Natural killer cell (primary cell): ENCODE data around the gene C10orf67. TPM values are rescaled to one million over a fixed set of nuclear protein-coding genes. Genes with fewer than 3 reads are reported as not detected.
"Not testable (repeated sequence)": the region's sequence is repeated elsewhere in the genome, so short reads cannot be mapped to it uniquely, and the experiment has no call there.

Source experiments
- ATAC-seq, 3 donors: fragments of 150-1000 bp in 2 of 3; fragments of 200-7000 bp in 1 of 3; cut with Tn5 transposase; 1 replicate in 1 of 3; 2 replicates in 2 of 3; pipeline ENCODE4 v1.10.0; 2021; ENCODE audit warnings: mild to moderate bottlenecking in 2 of 3, moderate library complexity in 2 of 3
- DNase-seq, 2 donors: peaks; one replicate each; pipeline versions ENCODE4 v3.0.0 to v3.0.0-alpha.2; 2013 to 2021; ENCODE audit warnings: mixed read lengths in 1 of 2
- H3K27ac ChIP-seq: one replicate; pipeline ENCODE4 v1.5.1; 2013; ENCODE audit warnings: mild to moderate bottlenecking, low read length
- H3K27me3 ChIP-seq: one replicate; pipeline ENCODE4 v1.6.1; 2013; ENCODE audit warnings: low read length; ENCODE audit not compliant: control insufficient read depth, insufficient read depth
- H3K36me3 ChIP-seq: one replicate; pipeline ENCODE4 v1.6.1; 2013; ENCODE audit warnings: low read length; ENCODE audit not compliant: control insufficient read depth, insufficient read depth
- H3K4me1 ChIP-seq: one replicate; pipeline ENCODE4 v1.6.1; 2013; ENCODE audit warnings: low read length; ENCODE audit not compliant: control insufficient read depth, insufficient read depth
- H3K4me3 ChIP-seq: one replicate; pipeline ENCODE4 v1.5.1; 2013; ENCODE audit warnings: low read length
- H3K9me3 ChIP-seq: one replicate; pipeline ENCODE4 v1.6.1; 2013; ENCODE audit warnings: low read length; ENCODE audit not compliant: control insufficient read depth, insufficient read depth
- H3K27ac Mint-ChIP-seq, 2 donors: one replicate each; pipeline ENCODE4 v1.8.0; 2022; ENCODE audit warnings: mild to moderate bottlenecking in 2 of 2, mixed read lengths in 2 of 2, moderate library complexity in 1 of 2
- H3K27me3 Mint-ChIP-seq, 2 donors: one replicate each; pipeline ENCODE4 v1.8.0; 2022; ENCODE audit warnings: low read depth in 2 of 2, mixed read lengths in 2 of 2
- H3K36me3 Mint-ChIP-seq: one replicate; pipeline ENCODE4 v1.8.0; 2022; ENCODE audit warnings: mixed read lengths
- H3K4me1 Mint-ChIP-seq, 2 donors: one replicate each; pipeline ENCODE4 v1.8.0; 2022; ENCODE audit warnings: mixed read lengths in 2 of 2
- H3K4me3 Mint-ChIP-seq: one replicate; pipeline ENCODE4 v1.8.0; 2022; ENCODE audit warnings: mild to moderate bottlenecking, moderate library complexity, mixed read lengths
- H3K9me3 Mint-ChIP-seq, 2 donors: one replicate each; pipeline ENCODE4 v1.8.0; 2022; ENCODE audit warnings: mixed read lengths in 2 of 2
- WGBS: methylation state at CpG from one replicate; pipeline ENCODE4 v1.1.7; 2013; ENCODE audit warnings: missing lambda C conversion rate; ENCODE audit not compliant: insufficient coverage; 5-methylcytosine and 5-hydroxymethylcytosine counted together
- intact Hi-C: fragments of 100-400 bp; cut with micrococcal nuclease; formaldehyde crosslinking; loops from one replicate; pipeline ENCODE4 v1.14.2; 2022
- total RNA-seq, 4 donors: library from RNA; stranded (reverse); fragments of 120-200 nt in 1 of 4; gene quantifications; one replicate each; pipeline versions ENCODE4 v1.2.3 to v1.2.4, GENCODE V29; 2013 to 2022
- TF ChIP-seq, protein P1 (sequence below): fragments of 200-600 bp; IDR thresholded peaks from one replicate; pipeline ENCODE4 v1.8.0; 2022; ENCODE audit warnings: antibody characterized with exemption

Gene C10orf67
- total RNA-seq, 3 donors from 2014 or later (not counting 1 experiment from before 2014, with no cell fraction given), result not detected

DNA sequence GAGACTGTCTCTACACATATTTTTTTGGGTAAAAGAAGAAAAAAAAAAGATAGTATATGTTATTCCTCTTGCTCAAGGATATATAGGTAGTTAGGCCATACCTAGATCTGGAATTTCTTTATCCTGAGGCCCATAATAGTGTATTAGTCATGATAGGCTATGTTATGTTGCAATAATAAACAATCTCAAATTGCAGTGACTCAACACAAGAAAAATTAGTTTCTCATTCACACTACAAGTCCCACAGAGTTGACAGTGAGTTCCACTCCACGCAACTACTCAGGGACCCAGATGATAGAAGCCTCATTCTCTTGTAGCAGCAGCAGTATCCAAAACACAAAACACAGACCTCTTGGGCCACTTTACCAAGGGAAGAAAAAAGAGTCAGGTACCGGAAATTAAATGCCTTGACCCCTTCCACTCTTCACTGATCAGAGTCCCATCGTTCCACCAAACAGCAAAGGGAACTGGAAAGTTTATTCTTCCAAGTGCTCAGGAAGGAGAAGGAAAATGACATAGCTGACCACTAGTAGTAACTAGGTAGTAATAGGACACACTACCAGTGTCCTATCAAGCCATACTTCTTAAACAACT lies 7.4 kb upstream of the C10orf67 start:
- H3K4me3 ChIP-seq, result no peak overlapping the region
- H3K36me3 Mint-ChIP-seq, result no peaks in the 10 kb centered on the region
- H3K27ac Mint-ChIP-seq, result no peak overlapping the region
- H3K27me3 ChIP-seq, result peaks cover 2% of the 10 kb centered on the region
- no peaks in the 10 kb centered on the region for H3K36me3 ChIP-seq
- H3K4me1 ChIP-seq, result no peaks in the 10 kb centered on the region
- H3K4me1 Mint-ChIP-seq, result no peaks in the 10 kb centered on the region
- H3K4me3 Mint-ChIP-seq, result no peak overlapping the region
- H3K27ac ChIP-seq, result no peak overlapping the region
- intact Hi-C loops, result no loop called here
- DNase-seq (no peak), ATAC-seq (no peak)
- H3K9me3 ChIP-seq, result no peaks in the 10 kb centered on the region
- peaks cover 13 to 20% of the 10 kb centered on the region in 2 donors for H3K27me3 Mint-ChIP-seq
- TF ChIP-seq, protein P1, sequence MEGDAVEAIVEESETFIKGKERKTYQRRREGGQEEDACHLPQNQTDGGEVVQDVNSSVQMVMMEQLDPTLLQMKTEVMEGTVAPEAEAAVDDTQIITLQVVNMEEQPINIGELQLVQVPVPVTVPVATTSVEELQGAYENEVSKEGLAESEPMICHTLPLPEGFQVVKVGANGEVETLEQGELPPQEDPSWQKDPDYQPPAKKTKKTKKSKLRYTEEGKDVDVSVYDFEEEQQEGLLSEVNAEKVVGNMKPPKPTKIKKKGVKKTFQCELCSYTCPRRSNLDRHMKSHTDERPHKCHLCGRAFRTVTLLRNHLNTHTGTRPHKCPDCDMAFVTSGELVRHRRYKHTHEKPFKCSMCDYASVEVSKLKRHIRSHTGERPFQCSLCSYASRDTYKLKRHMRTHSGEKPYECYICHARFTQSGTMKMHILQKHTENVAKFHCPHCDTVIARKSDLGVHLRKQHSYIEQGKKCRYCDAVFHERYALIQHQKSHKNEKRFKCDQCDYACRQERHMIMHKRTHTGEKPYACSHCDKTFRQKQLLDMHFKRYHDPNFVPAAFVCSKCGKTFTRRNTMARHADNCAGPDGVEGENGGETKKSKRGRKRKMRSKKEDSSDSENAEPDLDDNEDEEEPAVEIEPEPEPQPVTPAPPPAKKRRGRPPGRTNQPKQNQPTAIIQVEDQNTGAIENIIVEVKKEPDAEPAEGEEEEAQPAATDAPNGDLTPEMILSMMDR, result no peak
- WGBS, result 100% methylated on average over 1 of the region's 3 CpGs
- H3K9me3 Mint-ChIP-seq, result no peaks in the 10 kb centered on the region

DNA sequence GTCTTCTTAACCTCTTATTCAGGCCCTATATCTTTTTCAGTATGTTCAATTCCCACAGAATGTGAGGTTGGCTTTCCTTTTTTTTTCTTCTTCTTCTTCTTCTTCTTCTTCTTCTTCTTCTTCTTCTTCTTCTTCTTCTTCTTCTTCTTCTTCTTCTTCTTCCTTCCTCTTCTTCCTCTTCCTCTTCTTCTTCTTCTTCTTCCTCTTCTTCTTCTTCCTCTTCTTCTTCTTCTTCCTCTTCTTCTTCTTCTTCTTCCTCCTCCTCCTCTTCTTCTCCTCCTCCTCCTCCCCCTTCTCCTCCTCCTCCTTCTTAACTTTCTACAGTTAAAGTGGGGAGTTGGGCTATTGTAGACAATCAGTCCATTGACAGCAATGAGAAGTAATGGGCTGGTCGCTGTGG lies 6.1 kb upstream of the C10orf67 start:
- H3K27ac Mint-ChIP-seq, intact Hi-C loops: not testable (repeated sequence)
- 59% methylated on average over 1 of the region's 1 CpG for WGBS

DNA sequence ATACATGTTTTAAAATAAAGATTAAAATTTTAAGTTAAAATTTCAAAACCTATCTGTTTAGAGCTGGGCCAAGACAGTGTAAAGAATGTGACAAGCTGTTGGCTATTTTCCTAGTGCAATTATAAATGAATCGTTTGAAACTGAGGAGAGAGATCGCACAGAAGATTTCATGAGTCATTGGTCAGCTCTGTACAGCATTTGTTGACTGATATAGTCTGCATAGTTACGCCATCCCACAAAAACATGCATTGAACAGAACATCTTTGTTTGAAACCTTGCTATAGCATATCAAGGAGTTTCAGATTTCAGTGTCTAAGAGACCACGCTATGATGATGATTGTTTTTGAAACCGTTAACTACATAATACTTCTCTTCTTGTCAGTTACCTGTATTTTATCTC lies 1.3 kb upstream of the C10orf67 start:
- peaks cover 25 to 37% of the 10 kb centered on the region in 2 donors for H3K27me3 Mint-ChIP-seq
- ATAC-seq, result no peak
- no peak overlapping the region for H3K4me3 Mint-ChIP-seq
- H3K27ac ChIP-seq, result no peak overlapping the region
- TF ChIP-seq, protein P1, result no peak
- H3K36me3 Mint-ChIP-seq, result no peaks in the 10 kb centered on the region
- intact Hi-C loops, result no loop called here
- no peak overlapping the region for H3K4me3 ChIP-seq
- H3K4me1 Mint-ChIP-seq, result peaks cover 5% of the 10 kb centered on the region in 2 donors
- H3K9me3 Mint-ChIP-seq, result peaks cover 0 to 2% of the 10 kb centered on the region in 2 donors
- 89% methylated on average over 5 of the region's 5 CpGs for WGBS
- no peak overlapping the region for H3K27ac Mint-ChIP-seq
- no peak for DNase-seq
- H3K4me1 ChIP-seq, result peaks cover 6% of the 10 kb centered on the region
- peaks cover 14% of the 10 kb centered on the region for H3K27me3 ChIP-seq
- H3K36me3 ChIP-seq, result no peaks in the 10 kb centered on the region
- no peaks in the 10 kb centered on the region for H3K9me3 ChIP-seq

More for the DNA sequence above, 6.1 kb upstream of the C10orf67 start:
- H3K27me3 ChIP-seq, DNase-seq, ATAC-seq, H3K9me3 ChIP-seq, H3K4me3 ChIP-seq, H3K4me3 Mint-ChIP-seq, H3K27ac ChIP-seq, H3K4me1 ChIP-seq, H3K9me3 Mint-ChIP-seq, H3K36me3 ChIP-seq, H3K36me3 Mint-ChIP-seq, H3K4me1 Mint-ChIP-seq: not testable (repeated sequence)
- peaks cover 8 to 26% of the 10 kb centered on the region in 2 donors for H3K27me3 Mint-ChIP-seq

DNA sequence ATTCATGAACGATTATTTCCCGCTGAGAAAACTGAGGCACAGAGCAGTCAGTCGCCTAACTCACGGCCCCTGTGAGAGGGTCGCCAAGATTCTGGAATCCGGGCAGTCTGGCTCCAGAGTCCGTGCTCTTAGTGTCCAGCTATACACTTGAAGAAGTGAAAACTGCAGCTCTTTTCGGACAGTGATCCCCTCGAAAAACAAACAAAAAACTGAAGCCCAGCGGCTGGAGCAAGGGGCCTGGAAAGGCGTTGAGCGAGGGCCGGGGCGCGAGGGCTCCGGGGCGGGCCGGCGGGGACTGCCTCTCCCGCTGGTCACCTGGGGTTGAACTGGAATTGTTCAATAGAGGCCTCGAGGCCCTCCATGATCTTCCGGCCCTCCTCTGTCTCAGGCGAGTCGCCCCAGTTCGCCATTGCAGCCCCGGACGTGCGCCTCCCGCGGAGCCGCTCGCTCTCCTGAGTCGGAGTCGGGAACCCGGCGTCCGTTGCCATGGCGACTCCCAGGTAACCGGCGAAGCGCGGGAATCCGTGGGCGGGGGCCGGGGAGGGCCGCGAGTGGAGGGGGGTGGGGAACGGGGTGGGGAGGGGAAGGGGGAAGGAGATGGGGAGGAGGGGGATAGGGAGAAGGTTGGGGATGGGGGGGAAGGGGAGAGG lies 881 bp downstream of the C10orf67 start:
- peaks cover 5% of the 10 kb centered on the region in 2 donors for H3K4me1 Mint-ChIP-seq
- intact Hi-C loops, result no loop called here
- peaks cover 21 to 37% of the 10 kb centered on the region in 2 donors for H3K27me3 Mint-ChIP-seq
- Histone ChIP-seq H3K4me1 (peaks cover 6% of the 10 kb centered on the region), H3K9me3 (no peaks in the 10 kb centered on the region), H3K36me3 (no peaks in the 10 kb centered on the region), H3K27me3 (peaks cover 14% of the 10 kb centered on the region), H3K4me3 (no peak overlapping the region), H3K27ac (no peak overlapping the region)
- H3K27ac Mint-ChIP-seq, result no peak overlapping the region
- WGBS, result 22% methylated on average over 34 of the region's 48 CpGs
- DNase-seq (peak in 1 of 2 donors; percentile 58), ATAC-seq (no peak)
- H3K9me3 Mint-ChIP-seq, result peaks cover 0 to 2% of the 10 kb centered on the region in 2 donors
- TF ChIP-seq, protein P1, result no peak
- H3K36me3 Mint-ChIP-seq, result no peaks in the 10 kb centered on the region
- no peak overlapping the region for H3K4me3 Mint-ChIP-seq
